NB4 (cell line): ENCODE results near the gene PYGM.

Experiments
- DNase-seq: peaks from one replicate; pipeline ENCODE4 v3.0.0; 2010; ENCODE audit warnings: low read depth
- H3K4me3 ChIP-seq: one replicate; pipeline ENCODE4 v1.5.1; 2011; ENCODE audit warnings: mild to moderate bottlenecking, low read depth, low read length, moderate library complexity
- MAX ChIP-seq: IDR thresholded peaks from 2 replicates; pipeline ENCODE4 v1.6.1; 2011; ENCODE audit warnings: low read depth, low read length
- MYC ChIP-seq: IDR thresholded peaks from 2 replicates; pipeline ENCODE4 v1.6.1; 2011; ENCODE audit warnings: low read depth, low read length
- POLR2A ChIP-seq: IDR thresholded peaks from 2 replicates; pipeline ENCODE4 v1.6.1; 2011; ENCODE audit warnings: mild to moderate bottlenecking; ENCODE audit not compliant: insufficient read length; ENCODE audit errors: extremely low read depth
- TF ChIP-seq, protein P1 (sequence below): IDR thresholded peaks from one replicate; pipeline ENCODE4 v1.5.1; 2012; ENCODE audit warnings: low read depth, low read length

PYGM gene

GRCh38 chr11:64762277-64762673 is 2.5 kb upstream of the PYGM start:
- peak; percentile 46 for TF ChIP-seq POLR2A
- TF ChIP-seq MYC = no peak
- peak; percentile 42 for DNase-seq
- no peak overlapping the region for H3K4me3 ChIP-seq

- DNase-seq = no peak
- TF ChIP-seq POLR2A = no peak
- TF ChIP-seq, protein P1, sequence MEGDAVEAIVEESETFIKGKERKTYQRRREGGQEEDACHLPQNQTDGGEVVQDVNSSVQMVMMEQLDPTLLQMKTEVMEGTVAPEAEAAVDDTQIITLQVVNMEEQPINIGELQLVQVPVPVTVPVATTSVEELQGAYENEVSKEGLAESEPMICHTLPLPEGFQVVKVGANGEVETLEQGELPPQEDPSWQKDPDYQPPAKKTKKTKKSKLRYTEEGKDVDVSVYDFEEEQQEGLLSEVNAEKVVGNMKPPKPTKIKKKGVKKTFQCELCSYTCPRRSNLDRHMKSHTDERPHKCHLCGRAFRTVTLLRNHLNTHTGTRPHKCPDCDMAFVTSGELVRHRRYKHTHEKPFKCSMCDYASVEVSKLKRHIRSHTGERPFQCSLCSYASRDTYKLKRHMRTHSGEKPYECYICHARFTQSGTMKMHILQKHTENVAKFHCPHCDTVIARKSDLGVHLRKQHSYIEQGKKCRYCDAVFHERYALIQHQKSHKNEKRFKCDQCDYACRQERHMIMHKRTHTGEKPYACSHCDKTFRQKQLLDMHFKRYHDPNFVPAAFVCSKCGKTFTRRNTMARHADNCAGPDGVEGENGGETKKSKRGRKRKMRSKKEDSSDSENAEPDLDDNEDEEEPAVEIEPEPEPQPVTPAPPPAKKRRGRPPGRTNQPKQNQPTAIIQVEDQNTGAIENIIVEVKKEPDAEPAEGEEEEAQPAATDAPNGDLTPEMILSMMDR = no peak
- TF ChIP-seq MYC = no peak
- TF ChIP-seq MAX = no peak
Observed at GRCh38 chr11:64760759-64761420, 1.1 kb upstream of the PYGM start.

DNA sequence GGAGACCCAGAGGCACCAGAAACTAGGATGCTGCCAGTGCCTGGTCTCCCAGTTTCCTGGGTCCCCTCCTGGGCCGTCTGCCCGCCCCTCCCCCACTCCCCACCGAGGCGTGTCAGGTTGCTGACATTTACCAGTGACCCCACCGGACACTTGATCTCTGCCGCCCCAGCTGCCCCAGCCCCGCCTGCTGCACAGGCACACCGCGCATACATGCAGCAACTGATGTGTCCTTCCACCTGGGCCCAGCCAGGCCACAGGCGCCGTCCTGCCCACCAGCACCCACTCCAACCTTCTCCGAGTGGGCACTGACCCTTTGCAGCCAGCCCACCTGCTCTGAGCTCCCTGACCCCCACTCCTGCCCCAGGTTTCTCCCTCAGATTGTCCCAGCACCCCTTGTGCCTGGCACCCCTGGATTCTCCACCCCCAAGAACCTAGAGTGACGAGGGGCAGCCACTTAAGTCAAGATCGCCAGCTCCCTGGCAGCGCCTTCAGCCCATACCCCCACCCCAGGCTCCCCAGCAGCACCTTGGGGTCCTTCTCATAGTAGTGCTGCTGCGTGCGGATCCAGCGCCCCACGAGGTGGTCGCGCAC is 548 bp downstream of the PYGM start:
- TF ChIP-seq MYC = no peak
- TF ChIP-seq MAX = no peak
- TF ChIP-seq, protein P1 = no peak
- no peak for TF ChIP-seq POLR2A
- no peak overlapping the region for H3K4me3 ChIP-seq
- no peak for DNase-seq

More at GRCh38 chr11:64760759-64761420, 1.1 kb upstream of the PYGM start:
- H3K4me3 ChIP-seq = no peak overlapping the region

DNA sequence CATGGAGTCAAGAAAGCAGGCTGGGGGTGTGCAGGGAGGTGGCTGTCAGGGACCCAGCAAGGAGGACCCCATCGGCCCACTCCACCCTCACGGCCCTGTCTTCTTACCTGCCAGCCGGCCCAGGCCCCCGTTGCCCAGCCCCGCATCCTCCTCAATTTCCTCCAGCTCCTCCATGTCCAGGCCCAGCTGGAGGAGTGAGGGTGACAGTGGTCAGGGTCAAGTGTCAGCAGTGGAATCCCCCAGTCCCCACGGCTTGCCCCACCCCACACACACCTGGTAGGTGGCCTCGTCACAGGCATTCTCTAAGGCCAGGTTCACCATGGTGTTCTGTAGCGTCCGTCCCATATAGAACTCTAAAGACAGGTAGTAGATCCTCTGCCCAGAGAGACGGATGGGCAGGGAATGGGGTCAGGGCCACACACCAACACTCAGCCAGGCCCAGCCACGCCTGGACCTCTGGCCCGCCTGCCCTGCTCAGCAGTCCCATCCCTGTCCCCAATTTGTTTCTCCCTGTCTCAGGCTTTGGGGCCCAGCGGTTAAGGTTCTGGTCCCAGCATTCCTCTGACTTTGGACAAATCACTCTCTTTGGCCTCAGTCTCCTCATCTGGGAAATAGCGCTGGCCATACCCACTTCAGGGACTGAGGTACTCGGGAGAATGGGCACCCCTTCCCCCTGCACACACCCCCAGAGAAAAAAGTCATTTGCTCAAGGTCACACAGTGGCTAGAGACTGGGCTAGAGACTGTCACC is 1.3 kb downstream of the PYGM start:
- no peak for DNase-seq
- H3K4me3 ChIP-seq = no peak overlapping the region
- TF ChIP-seq MYC = no peak
- TF ChIP-seq POLR2A = no peak
- TF ChIP-seq, protein P1 = no peak
- no peak for TF ChIP-seq MAX

DNA sequence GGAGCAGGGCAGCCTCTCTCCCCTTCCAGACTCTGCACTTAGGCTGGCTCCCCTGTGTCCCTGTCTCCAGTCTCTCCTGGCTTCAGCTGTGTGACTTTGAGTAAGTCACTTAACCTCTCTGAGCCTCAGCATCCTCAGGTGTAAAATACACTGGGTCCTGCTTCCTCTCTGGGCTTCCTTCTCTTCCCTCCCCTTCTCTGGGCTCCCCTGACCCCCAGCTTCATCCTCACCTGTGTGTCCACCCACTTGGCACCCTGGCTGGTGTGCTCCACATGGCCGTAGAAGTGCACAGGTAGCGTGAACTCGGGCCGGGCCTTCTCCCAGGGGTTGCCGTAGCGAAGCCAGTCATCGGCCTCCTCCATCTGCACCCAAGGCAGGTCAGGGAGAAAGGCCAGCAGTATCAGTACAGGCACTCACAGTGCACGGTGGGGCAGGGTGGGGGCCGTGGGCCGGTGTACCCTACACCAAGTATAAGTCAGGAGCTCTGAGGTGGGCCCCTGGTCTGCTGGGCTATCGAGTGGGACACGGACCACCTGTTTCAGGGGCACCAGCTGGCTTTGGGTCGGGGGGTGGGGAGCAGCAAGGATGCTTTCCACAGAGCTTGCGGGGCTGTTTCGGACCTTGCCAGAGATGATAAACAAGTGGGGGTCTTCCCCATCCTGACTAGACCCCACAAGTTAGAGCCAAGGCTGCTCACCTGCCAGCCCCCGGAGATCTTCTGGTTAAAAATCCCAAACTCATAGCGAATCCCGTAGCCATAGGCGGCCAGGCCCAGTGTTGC is 2.0 kb downstream of the PYGM start:
- no peak for DNase-seq
- TF ChIP-seq POLR2A (no peak), MAX (no peak), MYC (no peak)
- TF ChIP-seq, protein P1 = no peak
- no peak overlapping the region for H3K4me3 ChIP-seq
